GM23338 (cell line): ENCODE data around the gene CRYGD. TPM values are rescaled to one million over a fixed set of nuclear protein-coding genes. Genes with fewer than 3 reads are reported as not detected.
"Not testable (repeated sequence)": the region's sequence is repeated elsewhere in the genome, so short reads cannot be mapped to it uniquely, and the experiment has no call there.

Experiments
- ATAC-seq: fragments of 200-7000 bp; cut with Tn5 transposase; 3 replicates; pipeline ENCODE4 v1.9.1; 2020
- DNase-seq: peaks from one replicate; pipeline ENCODE4 v3.0.0-alpha.2; 2015; ENCODE audit warnings: low spot score
- H2AFZ ChIP-seq: fragments of 200-600 bp; sonication (generic); 2 replicates; pipeline ENCODE4 v1.8.0; 2016; ENCODE audit warnings: antibody characterized with exemption, mild to moderate bottlenecking, moderate library complexity
- H3F3A ChIP-seq: fragments of 200-600 bp; sonication (generic); replicated peaks from 2 replicates; pipeline ENCODE4 v1.8.0; 2017; ENCODE audit warnings: antibody characterized with exemption, mixed run types, low read depth
- H3K27ac ChIP-seq: fragments of 200-600 bp; sonication (generic); 2 replicates; pipeline ENCODE4 v1.6.1; 2016; ENCODE audit warnings: low read depth
- H3K27me3 ChIP-seq: fragments of 200-600 bp; sonication (generic); 2 replicates; pipeline ENCODE4 v1.8.0; 2016; ENCODE audit warnings: mild to moderate bottlenecking, mixed run types, moderate library complexity; ENCODE audit not compliant: insufficient read depth
- H3K36me3 ChIP-seq: fragments of 200-600 bp; sonication (generic); 2 replicates; pipeline ENCODE4 v1.8.0; 2016; ENCODE audit warnings: mild to moderate bottlenecking; ENCODE audit not compliant: insufficient read depth
- H3K4me1 ChIP-seq: fragments of 200-600 bp; sonication (generic); 2 replicates; pipeline ENCODE4 v1.8.0; 2016; ENCODE audit warnings: mild to moderate bottlenecking, moderate library complexity; ENCODE audit not compliant: insufficient read depth
- H3K4me2 ChIP-seq: fragments of 200-600 bp; sonication (generic); 2 replicates; pipeline ENCODE4 v1.7.1; 2017; ENCODE audit warnings: mixed run types
- H3K4me3 ChIP-seq: fragments of 200-600 bp; sonication (generic); 2 replicates; pipeline ENCODE4 v1.6.1; 2016; ENCODE audit warnings: mixed run types
- H3K79me2 ChIP-seq: fragments of 200-600 bp; sonication (generic); replicated peaks from 2 replicates; pipeline ENCODE4 v1.8.0; 2017; ENCODE audit warnings: mild to moderate bottlenecking; ENCODE audit not compliant: insufficient read depth
- H3K9me2 ChIP-seq: fragments of 200-600 bp; sonication (generic); 2 replicates; pipeline ENCODE4 v1.8.0; 2017; ENCODE audit not compliant: insufficient read depth
- H4K20me1 ChIP-seq: fragments of 200-600 bp; sonication (generic); replicated peaks from 2 replicates; pipeline ENCODE4 v1.8.0; 2017; ENCODE audit warnings: mild to moderate bottlenecking; ENCODE audit not compliant: insufficient read depth
- H3K27ac Mint-ChIP-seq: 2 replicates; pipeline ENCODE4 v1.8.0; 2020; ENCODE audit warnings: inconsistent platforms, mild to moderate bottlenecking, moderate library complexity, mixed read lengths
- H3K27me3 Mint-ChIP-seq: 3 replicates; pipeline ENCODE4 v1.8.0; 2022; ENCODE audit warnings: low read depth, mild to moderate bottlenecking, moderate library complexity, mixed read lengths, inconsistent platforms; ENCODE audit not compliant: insufficient read depth, poor library complexity
- H3K36me3 Mint-ChIP-seq: 3 replicates; pipeline ENCODE4 v1.8.0; 2021; ENCODE audit warnings: low read depth, mild to moderate bottlenecking, inconsistent platforms, moderate library complexity, mixed read lengths
- H3K4me1 Mint-ChIP-seq: 3 replicates; pipeline ENCODE4 v1.8.0; 2020; ENCODE audit warnings: mild to moderate bottlenecking, inconsistent platforms, mixed read lengths
- H3K4me3 Mint-ChIP-seq: 3 replicates; pipeline ENCODE4 v1.8.0; 2021; ENCODE audit warnings: moderate library complexity, mild to moderate bottlenecking, inconsistent platforms, mixed read lengths
- H3K9me3 Mint-ChIP-seq: 3 replicates; pipeline ENCODE4 v1.8.0; 2020; ENCODE audit warnings: moderate library complexity, mild to moderate bottlenecking, inconsistent platforms, mixed read lengths
- CREB1 ChIP-seq: fragments of 250-450 bp; sonication (Bioruptor Pico); IDR thresholded peaks from 2 replicates; pipeline ENCODE4 v1.5.0; 2020; ENCODE audit warnings: low read depth, mild to moderate bottlenecking, moderate library complexity
- ETS1 ChIP-seq: IDR thresholded peaks from 2 replicates; pipeline ENCODE4 v1.6.1; 2016; ENCODE audit warnings: antibody characterized with exemption
- EZH2phosphoT487 ChIP-seq: fragments of 200-600 bp; sonication (generic); IDR thresholded peaks from one replicate; pipeline ENCODE4 v1.8.1; 2018; ENCODE audit warnings: antibody characterized with exemption; ENCODE audit not compliant: unreplicated experiment
- JUNB ChIP-seq: IDR thresholded peaks from one replicate; pipeline ENCODE4 v1.6.1; 2016; ENCODE audit warnings: antibody characterized with exemption; ENCODE audit not compliant: unreplicated experiment
- NANOG ChIP-seq: IDR thresholded peaks from 2 replicates; pipeline ENCODE4 v1.6.1; 2016; ENCODE audit warnings: antibody characterized with exemption, borderline replicate concordance
- POLR2AphosphoS5 ChIP-seq: IDR thresholded peaks from 2 replicates; pipeline ENCODE4 v1.6.1; 2016; ENCODE audit warnings: antibody characterized with exemption, low read depth
- REST ChIP-seq: IDR thresholded peaks from one replicate; pipeline ENCODE4 v1.6.1; 2018; ENCODE audit warnings: antibody characterized with exemption; ENCODE audit not compliant: unreplicated experiment
- STAT1 ChIP-seq: IDR thresholded peaks from one replicate; pipeline ENCODE4 v1.6.1; 2016; ENCODE audit warnings: antibody characterized with exemption; ENCODE audit not compliant: unreplicated experiment
- ZNF114 ChIP-seq: fragments of 250-450 bp; sonication (Bioruptor Pico); IDR thresholded peaks from 2 replicates; pipeline ENCODE4 v1.5.0; 2020; ENCODE audit warnings: mild to moderate bottlenecking, moderate library complexity
- ZNF462 ChIP-seq: fragments of 250-450 bp; sonication (Bioruptor Pico); IDR thresholded peaks from 2 replicates; pipeline ENCODE4 v1.5.0; 2020; ENCODE audit warnings: mild to moderate bottlenecking, moderate library complexity
- long read RNA-seq: library from polyadenylated mRNA; unstranded; transcript quantifications from one replicate; pipeline ENCODE4 v2.0.0, GENCODE V29; 2020; ENCODE audit not compliant: unreplicated experiment
- polyA plus RNA-seq: library from polyadenylated mRNA; unstranded; fragments of >200 nt; fragmentation: Nextera tagmentation; extraction: Ambion mirVana; gene quantifications from 2 replicates; pipeline ENCODE4 v1.2.1, GENCODE V29; 2016
- total RNA-seq: library from RNA; depleted of rRNA; stranded (reverse); fragments of >200 nt; shearing (Covaris generic); gene quantifications from 2 replicates; pipeline ENCODE4 v1.2.3, GENCODE V29; 2014; rRNA removed

CRYGD gene
- total RNA-seq (3.0 and 3.4 TPM in 2 replicates), polyA plus RNA-seq (22.6 and 23.9 TPM in 2 replicates)
- long read RNA-seq, partial matches to known transcripts: 2 of 2 reads
- long read RNA-seq, other reads (novel, unspliced or antisense): 0 of 2 reads

DNA sequence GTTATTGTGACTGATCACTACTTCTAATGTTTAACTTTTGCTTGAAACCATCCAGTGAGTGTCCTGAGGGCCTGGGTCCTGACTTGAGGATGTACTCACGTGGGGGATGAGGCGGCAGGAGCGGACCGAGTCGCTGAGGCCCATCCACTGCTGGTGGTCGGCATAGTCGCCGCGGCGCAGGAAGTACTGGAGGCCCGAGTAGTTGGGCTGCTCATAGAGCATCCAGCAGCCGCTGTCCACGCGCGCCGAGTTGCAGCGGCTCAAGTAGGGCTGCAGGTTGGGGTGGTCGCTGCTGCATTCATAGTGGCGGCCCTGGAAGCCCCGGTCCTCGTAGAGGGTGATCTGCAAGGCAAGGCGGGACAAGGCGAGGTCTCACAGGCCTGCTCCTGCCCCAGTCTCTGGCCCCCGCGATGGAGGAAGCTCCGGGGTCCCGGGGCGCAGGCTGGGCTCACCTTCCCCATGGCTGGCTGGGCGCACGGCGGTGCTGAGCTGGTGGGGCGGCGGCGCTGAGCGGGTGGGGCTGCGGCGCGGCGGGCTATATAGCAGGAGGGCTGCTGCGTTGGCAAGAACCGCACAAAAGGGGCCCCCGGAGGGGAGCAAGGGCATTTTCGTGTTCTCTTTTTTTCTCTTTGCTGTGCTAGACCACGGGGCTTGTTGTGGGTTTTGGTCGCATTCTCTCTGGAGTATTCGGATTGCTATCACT is at the start of gene CRYGD:
CRYGD (minus strand) TSS at position 512 of the 703 bp plus-strand sequence; CDS start at position 461, 51 bp downstream.
- TF ChIP-seq CREB1 (peak; percentile 23; the same call in 1 of the 2 replicates), POLR2AphosphoS5 (peak; percentile 48; the same call in 1 of the 2 replicates), ZNF114 (CRISPR knock-in tag) (0 out of 2 replicates have a peak, but pooled peaks have one; percentile 49)
- H3K4me3 Mint-ChIP-seq: peak within 1 kb of the TSS; percentile 73
- peak within 1 kb of the TSS; percentile 73 for H3K4me2 ChIP-seq
- H2AFZ ChIP-seq: peak within 1 kb of the TSS; percentile 77; the same call in 1 of the 2 replicates
- H3K27me3 Mint-ChIP-seq: peaks cover 16% of the 10 kb centered on the region
- H3K9me2 ChIP-seq, H3K36me3 ChIP-seq, H3K27me3 ChIP-seq, H3K27ac Mint-ChIP-seq, H3K36me3 Mint-ChIP-seq, H4K20me1 ChIP-seq, H3K9me3 Mint-ChIP-seq, H3K79me2 ChIP-seq, H3F3A ChIP-seq, H3K27ac ChIP-seq, H3K4me1 ChIP-seq: not testable (repeated sequence)
- ATAC-seq (peak; percentile 97), DNase-seq (peak; percentile 78)
- H3K4me3 ChIP-seq: peak within 1 kb of the TSS; percentile 52
- peaks cover 14% of the 10 kb centered on the region for H3K4me1 Mint-ChIP-seq

DNA sequence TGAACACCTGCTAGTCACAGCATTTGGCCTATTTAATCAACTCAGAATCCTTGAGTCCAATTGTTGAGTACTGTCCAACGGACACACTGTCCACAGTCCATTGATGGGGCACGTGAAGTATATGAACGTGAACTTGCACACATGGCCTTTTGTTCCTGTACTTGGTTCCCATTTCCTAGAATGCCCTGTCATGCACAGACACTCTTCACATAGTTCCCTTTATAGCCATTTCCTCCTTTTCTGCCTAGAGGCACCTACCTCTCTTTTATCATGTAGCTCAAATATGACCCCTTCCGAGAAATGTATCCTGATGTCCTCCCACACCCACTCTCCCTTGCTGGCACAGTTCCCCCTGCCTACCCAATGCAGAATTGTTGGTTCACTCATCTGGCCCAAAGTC is 47.8 kb upstream of the CRYGD start:
- peaks cover under 1% of the 10 kb centered on the region for H3K27me3 Mint-ChIP-seq
- no peaks in the 10 kb centered on the region for H3K9me3 Mint-ChIP-seq
- Histone ChIP-seq H3K79me2 (no peaks in the 10 kb centered on the region), H3K27ac (no peak overlapping the region), H3K4me3 (no peak overlapping the region), H3F3A (no peaks in the 10 kb centered on the region), H4K20me1 (no peaks in the 10 kb centered on the region), H3K4me2 (no peak overlapping the region), H3K36me3 (no peaks in the 10 kb centered on the region), H2AFZ (no peak overlapping the region), H3K9me2 (no peaks in the 10 kb centered on the region), H3K27me3 (no peaks in the 10 kb centered on the region), H3K4me1 (peaks cover 3% of the 10 kb centered on the region; the same call in 1 of the 2 replicates)
- no peak overlapping the region for H3K4me3 Mint-ChIP-seq
- no peak overlapping the region for H3K27ac Mint-ChIP-seq
- DNase-seq: no peak
- no peak for ATAC-seq
- no peaks in the 10 kb centered on the region for H3K36me3 Mint-ChIP-seq
- H3K4me1 Mint-ChIP-seq: peaks cover 7% of the 10 kb centered on the region
- no peak for TF ChIP-seq POLR2AphosphoS5
- no peak for TF ChIP-seq REST
- TF ChIP-seq EZH2phosphoT487: no peak
- no peak for TF ChIP-seq STAT1
- TF ChIP-seq NANOG: no peak
- no peak for TF ChIP-seq JUNB
- TF ChIP-seq ETS1: no peak
- no peak for TF ChIP-seq ZNF114 (CRISPR knock-in tag)
- TF ChIP-seq ZNF462: no peak
